Common myeloid progenitor, CD34-positive (primary cell): ENCODE data around the gene ALDOA.

Experiments
- CTCF ChIA-PET: fragments of 350-600 bp; sonication (Branson Sonifier 250); formaldehyde crosslinking; loops from one replicate; lab custom pipeline; 2021; ENCODE audit warnings: antibody characterized with exemption; lab: Charles Lee
- POLR2A ChIA-PET: fragments of 350-600 bp; sonication (Branson Sonifier 250); formaldehyde crosslinking; loops from one replicate; lab custom pipeline; 2021; ENCODE audit warnings: antibody characterized with exemption; lab: Charles Lee
- DNase-seq, 3 donors: peaks; one replicate each; pipeline versions ENCODE4 v3.0.0 to v3.0.0-alpha.2; 2013
- H3K27ac ChIP-seq, 2 experiments: 1 replicate in 1 of 2; 2 replicates in 1 of 2; pipeline ENCODE4 v1.7.0; 2013; ENCODE audit warnings: inconsistent platforms in 2 of 2, low read length in 2 of 2, mild to moderate bottlenecking in 2 of 2, low read depth in 1 of 2, moderate library complexity in 1 of 2; ENCODE audit not compliant: severe bottlenecking in 2 of 2, insufficient read depth in 1 of 2, poor library complexity in 1 of 2
- H3K27me3 ChIP-seq, 5 experiments: replicated peaks in 2 of 5; 1 replicate in 3 of 5; 2 replicates in 2 of 5; pipeline versions ENCODE4 v1.6.1 to v1.7.0; 2013; ENCODE audit warnings: low read length in 4 of 5, mild to moderate bottlenecking in 2 of 5, moderate library complexity in 2 of 5, inconsistent platforms in 1 of 5; ENCODE audit not compliant: insufficient read depth in 5 of 5, control insufficient read depth in 4 of 5
- H3K36me3 ChIP-seq, 4 experiments: 1 replicate in 2 of 4; 2 replicates in 2 of 4; pipeline versions ENCODE4 v1.6.1 to v1.7.0; 2013; ENCODE audit warnings: low read length in 3 of 4, control low read depth in 1 of 4, mild to moderate bottlenecking in 1 of 4; ENCODE audit not compliant: control insufficient read depth in 4 of 4, insufficient read depth in 4 of 4
- H3K4me1 ChIP-seq, 4 experiments: 1 replicate in 3 of 4; 2 replicates in 1 of 4; pipeline versions ENCODE4 v1.6.1 to v1.7.1; 2013; ENCODE audit warnings: low read length in 3 of 4, mild to moderate bottlenecking in 3 of 4, control low read depth in 1 of 4, inconsistent platforms in 1 of 4, moderate library complexity in 1 of 4; ENCODE audit not compliant: control insufficient read depth in 4 of 4, insufficient read depth in 4 of 4; ENCODE audit errors: control extremely low read depth in 1 of 4
- H3K4me3 ChIP-seq, 7 experiments: 1 replicate in 4 of 7; 2 replicates in 3 of 7; pipeline versions ENCODE4 v1.5.1 to v1.7.0; 2013; ENCODE audit warnings: mild to moderate bottlenecking in 7 of 7, low read length in 6 of 7, moderate library complexity in 6 of 7, inconsistent platforms in 2 of 7, low read depth in 2 of 7, control low read depth in 1 of 7; ENCODE audit not compliant: insufficient read depth in 4 of 7, control insufficient read depth in 1 of 7; ENCODE audit errors: extremely low read depth in 1 of 7
- H3K9me3 ChIP-seq, 5 experiments: 1 replicate in 4 of 5; 2 replicates in 1 of 5; pipeline versions ENCODE4 v1.6.1 to v1.7.1; 2013; ENCODE audit warnings: low read length in 4 of 5, mild to moderate bottlenecking in 2 of 5, inconsistent platforms in 1 of 5, low read depth in 1 of 5, moderate library complexity in 1 of 5; ENCODE audit not compliant: control insufficient read depth in 4 of 5, insufficient read depth in 2 of 5; ENCODE audit errors: control extremely low read depth in 1 of 5
- WGBS: methylation state at CpG from one replicate; pipeline ENCODE4 v1.1.5; 2013; ENCODE audit not compliant: insufficient coverage; 5-methylcytosine and 5-hydroxymethylcytosine counted together

ALDOA gene

GRCh38 chr16:30023586-30023985, 42.0 kb upstream of the ALDOA start:
- peaks cover 0 to 11% (median 7%) of the 10 kb centered on the region in 4 experiments for H3K4me1 ChIP-seq
- H3K9me3 ChIP-seq, result no peaks in the 10 kb centered on the region
- no peak overlapping the region for H3K27ac ChIP-seq
- no peak overlapping the region for H3K4me3 ChIP-seq
- no peaks in the 10 kb centered on the region for H3K36me3 ChIP-seq
- CTCF ChIA-PET, result interaction anchor here (0.9 to 2.5 kb wide), 4 partner anchors 9 to 216 kb away, joined by 3 to 18 read pairs (median 3); partner anchors contain the start of gene TLCD3B
- H3K27me3 ChIP-seq, result peaks cover 0 to 26% (median 10%) of the 10 kb centered on the region in 5 experiments
- no peak for DNase-seq
- POLR2A ChIA-PET, result no interaction called here
- 89% methylated on average over 11 of the region's 11 CpGs for WGBS

GRCh38 chr16:30024451-30024850, 41.1 kb upstream of the ALDOA start:
- no peak overlapping the region for H3K4me3 ChIP-seq
- no peaks in the 10 kb centered on the region for H3K9me3 ChIP-seq
- peaks cover 0 to 34% (median 18%) of the 10 kb centered on the region in 5 experiments for H3K27me3 ChIP-seq
- CTCF ChIA-PET, result interaction anchor here (0.8 kb wide), 1 partner anchor 25 kb away, joined by 3 read pairs; no protein-coding TSS in a partner anchor
- H3K36me3 ChIP-seq, result no peaks in the 10 kb centered on the region
- H3K27ac ChIP-seq, result no peak overlapping the region
- H3K4me1 ChIP-seq, result peaks cover 0 to 11% (median 7%) of the 10 kb centered on the region in 4 experiments
- DNase-seq, result no peak
- POLR2A ChIA-PET, result no interaction called here
- 79% methylated on average over 10 of the region's 16 CpGs for WGBS

GRCh38 chr16:30025156-30025555, 40.4 kb upstream of the ALDOA start:
- no peaks in the 10 kb centered on the region for H3K9me3 ChIP-seq
- no peak overlapping the region for H3K27ac ChIP-seq
- no peak overlapping the region for H3K4me3 ChIP-seq
- CTCF ChIA-PET, result no interaction called here
- WGBS, result 86% methylated on average over 16 of the region's 20 CpGs
- POLR2A ChIA-PET, result no interaction called here
- peaks cover 0 to 11% (median 7%) of the 10 kb centered on the region in 4 experiments for H3K4me1 ChIP-seq
- no peak for DNase-seq
- no peaks in the 10 kb centered on the region for H3K36me3 ChIP-seq
- peaks cover 0 to 42% (median 23%) of the 10 kb centered on the region in 5 experiments for H3K27me3 ChIP-seq

GRCh38 chr16:30025574-30025973, 40.0 kb upstream of the ALDOA start:
- Histone ChIP-seq H3K36me3 (no peaks in the 10 kb centered on the region), H3K27me3 (peaks cover 0 to 46% (median 25%) of the 10 kb centered on the region in 5 experiments), H3K4me1 (peaks cover 0 to 13% (median 7%) of the 10 kb centered on the region in 4 experiments), H3K9me3 (no peaks in the 10 kb centered on the region), H3K27ac (no peak overlapping the region), H3K4me3 (no peak overlapping the region)
- POLR2A ChIA-PET, result no interaction called here
- no peak for DNase-seq
- CTCF ChIA-PET, result no interaction called here
- WGBS, result 93% methylated on average over 5 of the region's 7 CpGs

DNA sequence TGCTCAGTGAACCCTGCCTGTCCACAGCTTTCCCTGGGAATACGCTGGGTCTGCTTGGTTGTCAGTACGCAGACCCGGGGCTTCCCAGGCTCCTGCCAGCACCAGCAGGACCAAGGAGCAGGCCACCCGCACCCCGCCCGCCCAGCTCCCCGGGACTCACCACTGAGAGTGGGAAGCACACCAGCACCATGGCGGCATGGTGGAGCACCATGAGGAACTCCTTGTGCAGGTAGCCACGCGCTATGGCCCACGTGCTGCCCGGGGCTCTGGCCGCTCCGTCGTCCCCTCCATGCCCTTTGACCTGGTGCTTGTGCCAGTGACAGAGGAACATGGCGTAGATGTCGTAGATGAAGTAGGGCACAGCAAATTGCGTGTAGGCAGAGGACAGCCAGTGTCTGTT, 39.1 kb upstream of the ALDOA start:
- WGBS, result 96% methylated on average over 14 of the region's 18 CpGs
- Histone ChIP-seq H3K27me3 (peaks cover 0 to 54% (median 25%) of the 10 kb centered on the region in 5 experiments), H3K4me1 (peaks cover 0 to 13% (median 7%) of the 10 kb centered on the region in 4 experiments), H3K4me3 (no peak overlapping the region), H3K27ac (no peak overlapping the region), H3K36me3 (no peaks in the 10 kb centered on the region), H3K9me3 (no peaks in the 10 kb centered on the region)
- DNase-seq, result no peak
- POLR2A ChIA-PET, result no interaction called here
- CTCF ChIA-PET, result no interaction called here

DNA sequence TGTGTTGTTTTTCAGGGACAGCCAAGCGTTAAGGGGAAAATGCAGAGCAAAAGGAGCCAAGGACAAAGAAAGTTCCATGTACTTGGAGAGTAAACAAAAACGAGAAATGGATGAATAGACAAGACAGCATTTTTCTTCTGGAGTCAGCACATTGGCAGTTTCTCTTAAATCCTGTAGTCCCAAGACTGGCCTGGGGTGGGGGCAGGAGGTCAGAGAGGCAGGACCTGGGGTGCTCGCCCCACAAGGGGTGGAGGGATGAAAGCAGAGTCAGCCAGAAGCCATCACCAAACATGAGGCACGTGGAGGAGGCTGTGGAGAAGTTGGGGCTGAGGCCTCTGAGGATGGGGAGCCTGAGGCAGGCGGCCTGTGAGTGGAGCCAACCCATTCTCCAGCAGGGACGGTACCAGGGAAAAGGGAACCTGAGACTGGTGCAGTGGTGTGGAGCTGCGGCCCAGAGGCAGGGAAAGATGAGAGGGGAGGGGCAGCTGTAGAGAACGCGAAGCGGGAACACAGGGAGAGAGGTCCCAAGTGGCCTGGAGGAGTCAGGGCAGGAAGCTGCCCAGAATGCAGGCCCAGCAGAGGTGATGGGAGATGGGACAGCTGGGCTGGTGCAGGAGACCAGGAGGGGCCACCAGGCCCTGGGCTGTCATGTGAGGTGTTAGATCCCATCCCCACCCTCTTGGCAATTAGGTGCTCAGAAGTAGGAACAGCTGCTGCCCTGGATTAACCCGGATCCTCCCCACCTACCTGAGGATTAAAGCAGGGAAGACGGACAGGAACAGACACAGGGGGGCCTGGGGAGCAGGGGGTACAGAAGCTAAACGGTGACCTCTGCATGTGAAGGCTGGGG, 37.7 kb upstream of the ALDOA start:
- DNase-seq, result no peak
- WGBS, result 65% methylated on average over 12 of the region's 13 CpGs
- Histone ChIP-seq H3K27ac (no peak overlapping the region), H3K27me3 (peaks cover 0 to 65% (median 25%) of the 10 kb centered on the region in 5 experiments), H3K36me3 (no peaks in the 10 kb centered on the region), H3K9me3 (no peaks in the 10 kb centered on the region), H3K4me1 (peaks cover 0 to 12% (median 8%) of the 10 kb centered on the region in 4 experiments), H3K4me3 (no peak overlapping the region)
- CTCF ChIA-PET, result interaction anchor here (0.7 to 1.6 kb wide), 5 partner anchors 9 to 28 kb away, joined by 3 to 5 read pairs (median 3); no protein-coding TSS in a partner anchor
- POLR2A ChIA-PET, result no interaction called here
